ENCODE results near the gene SHISA9. TPM values are rescaled to one million over a fixed set of nuclear protein-coding genes. Genes with fewer than 3 reads are reported as not detected.

The SHISA9 gene
- polyA plus RNA-seq, 6 donors from 2014 or later = not detected

DNA sequence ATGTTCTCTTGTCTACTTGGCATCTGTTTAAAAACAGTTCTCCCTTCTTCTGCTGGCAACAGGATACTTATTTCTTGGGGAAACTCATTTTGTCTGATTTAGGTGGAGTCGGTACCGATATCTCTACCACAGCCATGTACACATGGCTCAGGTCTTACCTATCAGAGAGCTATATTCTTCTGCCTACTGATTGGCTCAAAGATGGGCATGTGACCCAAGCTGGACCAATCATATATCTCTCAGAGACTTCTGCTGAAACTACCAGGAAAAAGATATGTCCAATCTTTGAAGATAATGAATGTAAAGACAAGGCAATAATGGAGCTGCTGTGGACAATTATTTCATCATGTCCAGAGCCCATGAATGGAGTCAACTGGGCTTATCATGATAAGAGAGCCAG lies 21.6 kb upstream of the SHISA9 start:
- DNase-seq (no peak), ATAC-seq (ENCODE audit: low read depth in 2 of 2) (no peak)
- H3K4me1 Mint-ChIP-seq = no peaks in the 10 kb centered on the region
- H3K36me3 Mint-ChIP-seq = no peaks in the 10 kb centered on the region
- H3K9me3 Mint-ChIP-seq = peaks cover 0 to 14% (median 3%) of the 10 kb centered on the region in 7 donors
- H3K4me3 Mint-ChIP-seq = no peak overlapping the region
- H3K27me3 Mint-ChIP-seq = peaks cover 6 to 24% (median 8%) of the 10 kb centered on the region in 3 donors
- H3K27ac Mint-ChIP-seq = no peak overlapping the region

DNA sequence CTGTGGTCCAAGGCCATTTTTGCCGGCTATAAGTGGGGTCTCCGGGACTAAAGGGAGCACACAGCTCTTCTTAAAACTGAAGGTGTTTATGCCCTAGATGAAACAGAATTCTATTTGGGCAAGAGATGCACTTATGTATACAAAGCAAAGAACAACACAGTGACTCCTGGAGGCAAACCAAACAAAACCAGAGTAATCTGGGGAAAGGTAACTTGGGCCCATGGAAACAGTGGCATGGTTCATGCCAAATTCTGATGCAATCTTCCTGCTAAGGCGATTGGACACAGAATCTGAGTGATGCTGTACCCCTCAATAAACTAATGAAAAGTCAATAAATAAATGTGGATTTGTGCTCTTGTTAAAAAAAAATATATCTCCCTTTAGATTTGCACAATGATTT lies 20.2 kb upstream of the SHISA9 start:
- H3K9me3 Mint-ChIP-seq = peaks cover 3 to 15% (median 6%) of the 10 kb centered on the region in 7 donors
- H3K4me3 Mint-ChIP-seq = no peak overlapping the region
- H3K4me1 Mint-ChIP-seq = no peaks in the 10 kb centered on the region
- H3K27me3 Mint-ChIP-seq = peaks cover 8 to 30% (median 15%) of the 10 kb centered on the region in 3 donors
- H3K36me3 Mint-ChIP-seq = no peaks in the 10 kb centered on the region
- DNase-seq = no peak
- ATAC-seq (ENCODE audit: low read depth in 2 of 2) = no peak
- H3K27ac Mint-ChIP-seq = no peak overlapping the region

GRCh38 chr16:12881740-12882139 lies 19.7 kb upstream of the SHISA9 start:
- no peak for DNase-seq
- no peaks in the 10 kb centered on the region for H3K36me3 Mint-ChIP-seq
- H3K4me3 Mint-ChIP-seq = no peak overlapping the region
- no peak overlapping the region for H3K27ac Mint-ChIP-seq
- peaks cover 8 to 31% (median 17%) of the 10 kb centered on the region in 3 donors for H3K27me3 Mint-ChIP-seq
- peaks cover 3 to 18% (median 6%) of the 10 kb centered on the region in 7 donors for H3K9me3 Mint-ChIP-seq
- ATAC-seq (ENCODE audit: low read depth in 2 of 2) = no peak
- H3K4me1 Mint-ChIP-seq = no peaks in the 10 kb centered on the region

- H3K4me3 Mint-ChIP-seq = no peak overlapping the region
- no peak for DNase-seq
These were observed 15.7 kb upstream of the SHISA9 start for GRCh38 chr16:12885742-12886141.

DNA sequence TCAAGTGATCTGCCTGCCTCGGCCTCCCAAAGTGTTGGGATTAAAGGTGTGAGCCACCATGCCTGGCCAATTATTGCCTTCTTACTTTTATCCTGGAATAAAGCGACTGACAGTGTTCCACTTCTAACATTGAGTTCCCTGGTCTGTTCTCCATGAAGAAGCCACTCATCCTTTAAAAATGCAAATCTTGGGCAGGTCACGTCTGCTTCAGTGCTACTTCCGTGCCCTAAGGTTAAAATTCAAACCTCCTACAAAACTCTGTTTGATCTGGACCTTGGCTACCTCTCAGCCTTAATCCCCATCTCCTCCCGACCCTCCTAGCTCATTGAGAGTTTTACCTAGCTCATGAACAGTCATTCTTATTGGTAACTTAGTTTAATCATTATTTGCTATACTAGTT lies 9.6 kb upstream of the SHISA9 start:
- peaks cover 0 to 5% (median 0%) of the 10 kb centered on the region in 7 donors for H3K9me3 Mint-ChIP-seq
- DNase-seq = no peak
- no peaks in the 10 kb centered on the region for H3K4me1 Mint-ChIP-seq
- no peak overlapping the region for H3K4me3 Mint-ChIP-seq
- no peak for ATAC-seq (ENCODE audit: low read depth in 2 of 2)
- peaks cover 49 to 50% (median 49%) of the 10 kb centered on the region in 3 donors for H3K27me3 Mint-ChIP-seq
- no peaks in the 10 kb centered on the region for H3K36me3 Mint-ChIP-seq
- H3K27ac Mint-ChIP-seq = no peak overlapping the region

More at GRCh38 chr16:12885742-12886141, 15.7 kb upstream of the SHISA9 start:
- Mint-ChIP-seq H3K27ac (no peak overlapping the region), H3K36me3 (no peaks in the 10 kb centered on the region), H3K27me3 (peaks cover 17 to 27% (median 19%) of the 10 kb centered on the region in 3 donors), H3K9me3 (peaks cover 3 to 18% (median 6%) of the 10 kb centered on the region in 7 donors), H3K4me1 (no peaks in the 10 kb centered on the region)
- ATAC-seq (ENCODE audit: low read depth in 2 of 2) = no peak

DNA sequence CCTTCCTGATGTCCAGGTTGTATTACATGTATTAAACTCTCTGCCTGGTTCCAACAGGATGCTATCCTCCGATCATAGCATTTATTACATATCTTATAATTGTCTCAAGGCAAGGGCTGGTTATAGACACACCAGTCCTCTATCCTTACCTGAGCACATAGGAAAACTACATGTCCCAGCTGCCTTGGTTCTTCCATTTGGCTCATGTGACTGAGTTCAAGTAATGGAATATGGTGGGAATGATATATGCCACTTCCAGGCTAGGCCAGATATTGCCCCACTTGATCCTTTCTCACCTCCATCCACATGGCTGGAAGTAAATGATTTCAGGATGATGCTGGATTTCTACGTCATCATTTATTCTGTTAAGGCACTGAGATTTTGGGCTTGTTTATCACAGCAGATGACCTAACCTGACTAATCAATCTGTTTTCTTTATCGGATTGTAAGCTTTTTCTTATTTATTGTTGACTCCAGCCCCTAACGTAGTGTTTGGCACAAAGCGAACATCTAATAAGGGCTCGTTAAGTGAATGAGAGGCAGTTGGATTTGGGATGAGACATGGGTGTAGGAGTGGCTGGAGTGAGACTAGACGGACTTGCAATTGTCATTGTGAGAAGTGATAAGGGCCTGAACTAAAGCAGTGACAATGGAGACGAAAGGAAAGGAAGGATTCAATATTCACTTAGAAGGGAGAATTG lies 8.2 kb upstream of the SHISA9 start:
- no peak for DNase-seq
- ATAC-seq (ENCODE audit: low read depth in 2 of 2) = no peak
- H3K27ac Mint-ChIP-seq = no peak overlapping the region
- peaks cover 41 to 50% (median 43%) of the 10 kb centered on the region in 3 donors for H3K27me3 Mint-ChIP-seq
- no peak overlapping the region for H3K4me3 Mint-ChIP-seq
- peaks cover 0 to 5% (median 0%) of the 10 kb centered on the region in 7 donors for H3K9me3 Mint-ChIP-seq
- H3K36me3 Mint-ChIP-seq = no peaks in the 10 kb centered on the region
- no peaks in the 10 kb centered on the region for H3K4me1 Mint-ChIP-seq

GRCh38 chr16:12896562-12896961 lies 4.8 kb upstream of the SHISA9 start:
- no peak for DNase-seq
- Mint-ChIP-seq H3K27ac (no peak overlapping the region), H3K9me3 (peaks cover 0 to 5% (median 0%) of the 10 kb centered on the region in 7 donors), H3K27me3 (peaks cover 54 to 69% (median 58%) of the 10 kb centered on the region in 3 donors), H3K4me1 (peaks cover 0 to 3% (median 0%) of the 10 kb centered on the region in 3 donors), H3K36me3 (no peaks in the 10 kb centered on the region), H3K4me3 (no peak overlapping the region)
- no peak for ATAC-seq (ENCODE audit: low read depth in 2 of 2)

DNA sequence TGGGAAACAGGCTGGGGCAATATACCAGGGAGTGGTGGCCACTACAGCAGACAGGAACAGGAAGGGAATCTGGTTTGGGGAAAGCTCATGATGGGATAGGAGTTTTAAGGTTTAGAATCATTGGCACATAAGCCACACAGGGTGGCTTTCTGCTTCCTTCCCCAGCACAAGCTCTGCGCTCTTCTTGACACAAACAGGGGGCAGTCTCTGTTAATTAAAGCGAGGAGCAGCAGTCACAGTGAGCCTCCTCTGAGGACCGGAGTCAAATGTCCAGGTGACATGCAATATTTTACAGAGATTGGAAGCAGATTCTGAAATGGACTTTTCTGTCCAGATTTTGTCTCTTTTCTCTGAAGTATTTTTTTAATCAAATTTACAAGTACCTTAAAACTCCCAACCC lies 2.8 kb upstream of the SHISA9 start:
- DNase-seq (no peak), ATAC-seq (ENCODE audit: low read depth in 2 of 2) (no peak)
- H3K36me3 Mint-ChIP-seq = no peaks in the 10 kb centered on the region
- H3K4me3 Mint-ChIP-seq = no peak overlapping the region
- H3K27ac Mint-ChIP-seq = no peak overlapping the region
- H3K4me1 Mint-ChIP-seq = peaks cover 0 to 10% (median 3%) of the 10 kb centered on the region in 3 donors
- H3K9me3 Mint-ChIP-seq = peaks cover 0 to 3% (median 0%) of the 10 kb centered on the region in 7 donors
- H3K27me3 Mint-ChIP-seq = peaks cover 43 to 68% (median 47%) of the 10 kb centered on the region in 3 donors

DNA sequence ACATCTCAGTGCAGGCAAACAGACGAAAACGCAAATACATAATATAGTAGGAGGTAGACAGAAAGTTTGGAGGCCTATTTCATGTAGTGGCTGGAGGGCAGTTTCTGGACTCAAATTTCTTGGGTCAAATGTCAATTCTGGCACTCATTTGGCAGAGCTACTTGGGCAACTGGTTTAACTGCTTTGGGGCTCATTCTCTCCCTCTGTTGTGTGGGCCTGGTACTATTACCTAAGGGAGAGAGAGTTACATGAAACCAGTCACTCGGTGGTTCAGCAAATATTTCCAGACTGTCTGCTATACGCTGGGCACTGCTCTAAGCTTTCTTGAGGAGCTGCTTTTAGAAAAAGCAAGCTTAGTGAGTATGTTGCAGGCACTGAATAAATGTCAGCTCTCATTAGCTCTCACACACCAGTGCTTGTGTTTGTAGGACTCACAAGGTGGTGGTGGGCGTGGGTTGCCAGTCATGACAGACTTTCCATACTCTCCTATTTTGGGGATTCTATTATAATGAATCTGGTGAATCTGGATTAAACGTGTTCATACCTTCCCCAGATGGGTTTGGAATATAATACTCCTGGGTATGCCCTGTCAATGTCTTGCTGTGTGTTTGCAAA lies 1.8 kb upstream of the SHISA9 start:
- Mint-ChIP-seq H3K9me3 (peaks cover 0 to 3% (median 0%) of the 10 kb centered on the region in 7 donors), H3K36me3 (no peaks in the 10 kb centered on the region), H3K4me3 (no peak overlapping the region), H3K27me3 (peaks cover 39 to 74% (median 39%) of the 10 kb centered on the region in 3 donors), H3K4me1 (peaks cover 0 to 18% (median 3%) of the 10 kb centered on the region in 3 donors), H3K27ac (no peak overlapping the region)
- DNase-seq = no peak
- no peak for ATAC-seq (ENCODE audit: low read depth in 2 of 2)

GRCh38 chr16:12900156-12900555 lies 1.2 kb upstream of the SHISA9 start:
- H3K27me3 Mint-ChIP-seq = peaks cover 40 to 74% (median 42%) of the 10 kb centered on the region in 3 donors
- peak overlapping the region in 1 of 6 donors; percentile 61 for H3K27ac Mint-ChIP-seq
- no peaks in the 10 kb centered on the region for H3K36me3 Mint-ChIP-seq
- H3K4me3 Mint-ChIP-seq = peak overlapping the region in 2 of 8 donors; percentile 41 to 51
- ATAC-seq (ENCODE audit: low read depth in 2 of 2) (no peak), DNase-seq (no peak)
- peaks cover 0 to 18% (median 3%) of the 10 kb centered on the region in 3 donors for H3K4me1 Mint-ChIP-seq
- no peaks in the 10 kb centered on the region for H3K9me3 Mint-ChIP-seq

DNA sequence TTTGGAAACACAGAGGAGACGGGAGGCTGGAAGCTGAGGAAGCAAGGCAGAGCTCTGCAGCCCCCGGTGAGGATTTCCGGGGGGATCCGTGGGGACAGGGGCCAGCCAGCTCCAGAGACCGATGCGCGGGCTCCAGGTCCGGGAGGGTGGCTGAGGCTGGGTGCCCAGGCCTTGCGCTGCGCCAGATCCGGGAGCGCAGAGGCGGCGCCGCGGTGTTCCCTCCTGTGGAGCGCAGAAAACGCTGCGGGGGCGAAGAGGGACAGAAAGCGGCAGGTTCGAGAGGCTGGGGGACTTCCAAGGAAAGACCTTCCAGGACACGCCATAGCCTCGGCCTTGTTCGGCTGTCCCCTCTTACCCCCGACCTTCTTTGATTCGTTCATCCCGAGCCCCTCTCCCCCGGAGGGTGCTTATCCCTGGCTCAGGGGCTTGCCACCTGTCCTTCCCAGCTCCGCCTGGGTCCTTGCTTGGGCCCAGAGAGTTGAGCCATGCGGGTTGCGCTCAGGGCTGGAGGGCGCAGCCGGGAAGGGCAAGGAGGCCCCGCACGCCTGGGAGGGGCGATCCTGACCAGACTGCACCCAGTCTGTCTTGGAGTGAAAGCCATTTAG lies 697 bp upstream of the SHISA9 start:
- H3K36me3 Mint-ChIP-seq = no peaks in the 10 kb centered on the region
- peak overlapping the region in 2 of 8 donors; percentile 41 to 51 for H3K4me3 Mint-ChIP-seq
- no peaks in the 10 kb centered on the region for H3K9me3 Mint-ChIP-seq
- peaks cover 0 to 18% (median 3%) of the 10 kb centered on the region in 3 donors for H3K4me1 Mint-ChIP-seq
- DNase-seq (no peak), ATAC-seq (ENCODE audit: low read depth in 2 of 2) (no peak)
- H3K27me3 Mint-ChIP-seq = peaks cover 44 to 79% (median 44%) of the 10 kb centered on the region in 3 donors
- no peak overlapping the region for H3K27ac Mint-ChIP-seq

GRCh38 chr16:12901204-12901596 lies 198 bp upstream of the SHISA9 start:
- peaks cover 44 to 80% (median 46%) of the 10 kb centered on the region in 3 donors for H3K27me3 Mint-ChIP-seq
- H3K27ac Mint-ChIP-seq = no peak overlapping the region
- H3K4me3 Mint-ChIP-seq = no peak overlapping the region
- peaks cover 0 to 18% (median 3%) of the 10 kb centered on the region in 3 donors for H3K4me1 Mint-ChIP-seq
- no peak for DNase-seq
- ATAC-seq (ENCODE audit: low read depth in 2 of 2) = no peak
- H3K36me3 Mint-ChIP-seq = no peaks in the 10 kb centered on the region
- H3K9me3 Mint-ChIP-seq = no peaks in the 10 kb centered on the region

DNA sequence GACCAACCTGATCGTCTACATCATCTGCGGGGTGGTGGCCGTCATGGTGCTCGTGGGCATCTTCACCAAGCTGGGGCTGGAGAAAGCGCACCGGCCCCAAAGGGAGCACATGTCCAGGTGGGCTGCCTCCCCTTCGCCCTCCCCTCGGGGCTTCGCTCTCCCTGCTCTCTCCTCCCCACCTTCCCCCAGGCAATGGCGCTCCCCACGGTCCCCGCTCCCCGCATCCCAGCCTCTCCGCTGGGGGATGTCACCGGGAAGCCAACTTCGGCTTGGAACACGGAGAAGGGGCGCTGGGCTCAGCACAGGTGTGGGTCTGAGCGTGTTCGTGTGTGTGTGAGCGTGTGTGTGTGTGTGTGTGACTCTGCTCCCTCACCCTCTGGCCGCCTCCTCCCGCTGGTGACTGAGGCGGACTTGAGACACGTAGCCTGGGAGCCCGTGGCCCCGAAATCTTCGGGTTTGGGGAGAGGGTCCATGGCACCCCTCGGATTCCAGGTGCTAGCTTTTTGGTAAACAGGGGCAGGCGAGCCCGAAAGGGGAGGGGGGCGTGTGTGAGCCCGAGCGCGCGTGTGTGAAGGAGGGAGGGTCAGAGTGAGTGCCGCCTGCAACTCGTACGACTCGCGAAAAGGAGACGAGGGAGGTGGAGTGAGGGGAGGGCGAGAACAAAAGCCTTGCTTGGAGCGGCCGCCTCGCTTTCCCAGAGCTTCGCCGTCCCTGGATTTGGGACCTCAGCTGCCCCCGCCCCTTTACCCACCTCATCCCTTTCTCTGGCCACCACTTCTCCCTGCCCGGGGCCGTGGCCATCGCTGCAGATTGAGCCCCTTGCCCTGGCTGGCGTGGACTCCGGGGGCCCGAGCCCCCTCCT lies 1.3 kb downstream of the SHISA9 start:
- no peak for ATAC-seq (ENCODE audit: low read depth in 2 of 2)
- DNase-seq = no peak
- H3K4me1 Mint-ChIP-seq = peaks cover 0 to 18% (median 3%) of the 10 kb centered on the region in 3 donors
- peak overlapping the region in 4 of 8 donors; percentile 16 to 79 (median 47) for H3K4me3 Mint-ChIP-seq
- H3K27ac Mint-ChIP-seq = no peak overlapping the region
- H3K27me3 Mint-ChIP-seq = peaks cover 44 to 83% (median 58%) of the 10 kb centered on the region in 3 donors
- H3K9me3 Mint-ChIP-seq = no peaks in the 10 kb centered on the region
- no peaks in the 10 kb centered on the region for H3K36me3 Mint-ChIP-seq

All from naive B cell (primary cell).